Erythroblast (primary cell): ENCODE measurements around the gene CDH19.
"Not testable (repeated sequence)": the region's sequence is repeated elsewhere in the genome, so short reads cannot be mapped to it uniquely, and the experiment has no call there.

Experiments
- DNase-seq, 2 experiments: peaks; one replicate each; lab custom pipeline; 2025; lab: John Stamatoyannopoulos, UW
- GATA1 ChIP-seq: IDR thresholded peaks from 2 replicates; pipeline ENCODE4 v1.6.1; 2011; ENCODE audit warnings: low read depth, mild to moderate bottlenecking, control low read depth, low read length, moderate library complexity
- POLR2A ChIP-seq: IDR thresholded peaks from 2 replicates; pipeline ENCODE4 v1.6.1; 2011; ENCODE audit warnings: mild to moderate bottlenecking, low read length

Gene CDH19

GRCh38 chr18:66548747-66549146 is 55.1 kb downstream of the CDH19 start:
- TF ChIP-seq POLR2A (no peak), GATA1 (no peak)
- DNase-seq: peak in 1 of 2 experiments; percentile 7

- no peak for TF ChIP-seq GATA1
- DNase-seq: no peak
These were observed 69.8 kb downstream of the CDH19 start for GRCh38 chr18:66534110-66534509.

GRCh38 chr18:66533693-66534092 is 70.2 kb downstream of the CDH19 start:
- TF ChIP-seq GATA1 (no peak), POLR2A (no peak)

GRCh38 chr18:66523219-66523991 is 80.5 kb downstream of the CDH19 start:
- no peak for TF ChIP-seq GATA1
- TF ChIP-seq POLR2A: no peak
- no peak for DNase-seq

More at GRCh38 chr18:66533693-66534092, 70.2 kb downstream of the CDH19 start:
- no peak for DNase-seq

GRCh38 chr18:66513996-66514395 is 89.9 kb downstream of the CDH19 start:
- no peak for DNase-seq
- TF ChIP-seq POLR2A: no peak
- TF ChIP-seq GATA1: no peak

GRCh38 chr18:66511792-66512191 is 92.1 kb downstream of the CDH19 start:
- no peak for TF ChIP-seq POLR2A
- TF ChIP-seq GATA1: no peak
- no peak for DNase-seq

GRCh38 chr18:66511289-66511688 is 92.6 kb downstream of the CDH19 start:
- no peak for TF ChIP-seq POLR2A
- no peak for TF ChIP-seq GATA1
- DNase-seq: no peak

- DNase-seq: no peak
- TF ChIP-seq POLR2A (no peak), GATA1 (no peak)
These were observed 93.4 kb downstream of the CDH19 start for GRCh38 chr18:66510357-66511045.

GRCh38 chr18:66508937-66509336 is 95.0 kb downstream of the CDH19 start:
- DNase-seq: no peak
- no peak for TF ChIP-seq POLR2A
- no peak for TF ChIP-seq GATA1

- DNase-seq: no peak
- no peak for TF ChIP-seq POLR2A
- TF ChIP-seq GATA1: no peak
These were observed 97.7 kb downstream of the CDH19 start for GRCh38 chr18:66506178-66506577.

- no peak for DNase-seq
- no peak for TF ChIP-seq GATA1
- no peak for TF ChIP-seq POLR2A
These were observed 106.5 kb downstream of the CDH19 start for GRCh38 chr18:66497351-66497750.

- DNase-seq: peak; percentile 41 to 52
- TF ChIP-seq GATA1 (no peak), POLR2A (no peak)
These were observed 108.0 kb downstream of the CDH19 start for GRCh38 chr18:66495844-66496243.

- no peak for TF ChIP-seq POLR2A
- TF ChIP-seq GATA1: no peak
- DNase-seq: no peak
These were observed 130.0 kb downstream of the CDH19 start for GRCh38 chr18:66473882-66474281.

GRCh38 chr18:66466184-66466583 is 137.7 kb downstream of the CDH19 start:
- DNase-seq: not testable (repeated sequence)
